ENCODE results near the gene SLC26A2.

DNA sequence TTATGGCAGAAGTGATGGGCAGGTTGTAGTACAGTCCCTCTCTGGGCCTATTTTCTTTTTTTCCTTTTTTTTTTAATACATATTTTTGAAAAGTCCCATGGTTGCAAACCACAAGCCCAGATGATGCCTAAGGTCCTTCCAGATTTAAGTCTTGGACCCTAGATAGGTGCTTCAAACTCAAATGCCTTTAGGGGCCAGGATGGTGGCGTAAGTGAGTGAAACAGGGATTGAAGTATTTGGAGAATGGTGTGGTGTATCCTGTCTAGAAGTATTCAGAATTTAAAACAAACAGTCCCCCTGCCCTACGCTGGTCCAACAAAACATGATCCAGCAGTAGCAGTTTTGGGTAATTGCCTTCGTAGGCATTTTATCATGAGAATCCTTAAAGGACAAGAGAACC is 37.7 kb downstream of the SLC26A2 start:
- no peak for TF ChIP-seq POLR2A (IDR thresholded peaks at IDR 0.05)
- TF ChIP-seq, protein P1, sequence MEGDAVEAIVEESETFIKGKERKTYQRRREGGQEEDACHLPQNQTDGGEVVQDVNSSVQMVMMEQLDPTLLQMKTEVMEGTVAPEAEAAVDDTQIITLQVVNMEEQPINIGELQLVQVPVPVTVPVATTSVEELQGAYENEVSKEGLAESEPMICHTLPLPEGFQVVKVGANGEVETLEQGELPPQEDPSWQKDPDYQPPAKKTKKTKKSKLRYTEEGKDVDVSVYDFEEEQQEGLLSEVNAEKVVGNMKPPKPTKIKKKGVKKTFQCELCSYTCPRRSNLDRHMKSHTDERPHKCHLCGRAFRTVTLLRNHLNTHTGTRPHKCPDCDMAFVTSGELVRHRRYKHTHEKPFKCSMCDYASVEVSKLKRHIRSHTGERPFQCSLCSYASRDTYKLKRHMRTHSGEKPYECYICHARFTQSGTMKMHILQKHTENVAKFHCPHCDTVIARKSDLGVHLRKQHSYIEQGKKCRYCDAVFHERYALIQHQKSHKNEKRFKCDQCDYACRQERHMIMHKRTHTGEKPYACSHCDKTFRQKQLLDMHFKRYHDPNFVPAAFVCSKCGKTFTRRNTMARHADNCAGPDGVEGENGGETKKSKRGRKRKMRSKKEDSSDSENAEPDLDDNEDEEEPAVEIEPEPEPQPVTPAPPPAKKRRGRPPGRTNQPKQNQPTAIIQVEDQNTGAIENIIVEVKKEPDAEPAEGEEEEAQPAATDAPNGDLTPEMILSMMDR (IDR thresholded peaks at IDR 0.05) = no peak

Data from heart left ventricle (tissue), 13 donors.